ENCODE results near the gene HSD11B1. TPM values are rescaled to one million over a fixed set of nuclear protein-coding genes. Genes with fewer than 3 reads are reported as not detected.

The HSD11B1 gene
- polyA plus RNA-seq, 1 donor (not counting 4 experiments of a cell fraction or from before 2014, with no cell fraction given), result 2.7 TPM

- H3K36me3 ChIP-seq (ENCODE audit: control insufficient read depth in 2 of 2, extremely low read depth in 1 of 2, insufficient read depth in 2 of 2, low read length in 2 of 2), result no peaks in the 10 kb centered on the region
- no peak for FAIRE-seq
- H4K20me1 ChIP-seq (ENCODE audit: control insufficient read depth, extremely low read depth, insufficient read depth, low read length), result no peaks in the 10 kb centered on the region
- no peak overlapping the region for H3K4me2 ChIP-seq (ENCODE audit: control insufficient read depth, extremely low read depth, insufficient read depth, low read depth, low read length)
- peaks cover 10% of the 10 kb centered on the region for H3K4me1 ChIP-seq (ENCODE audit: control insufficient read depth, extremely low read depth, insufficient read depth, low read length)
- H3K9me1 ChIP-seq (ENCODE audit: control insufficient read depth, extremely low read depth, insufficient read depth, low read length), result no peaks in the 10 kb centered on the region
- no peak for DNase-seq (ENCODE audit: low read depth, low spot score)
- no peaks in the 10 kb centered on the region for H3K27me3 ChIP-seq (ENCODE audit: control insufficient read depth, extremely low read depth, insufficient read depth, low read length)
- no peak overlapping the region for H3K27ac ChIP-seq (ENCODE audit: control insufficient read depth, insufficient read depth, low read length)
- TF ChIP-seq EZH2 (IDR thresholded peaks at IDR 0.05; ENCODE audit: low read length), result no peak
- TF ChIP-seq CTCF (optimal IDR thresholded peaks at IDR 0.05 in 1 of 3, IDR thresholded peaks at IDR 0.05 in 1 of 3, conservative IDR thresholded peaks at IDR 0.05 in 1 of 3; ENCODE audit: extremely low read depth in 1 of 3, insufficient read depth in 2 of 3, low read length in 3 of 3), result no peak
- H2AFZ ChIP-seq (ENCODE audit: control insufficient read depth, low read length), result no peak overlapping the region
- no peaks in the 10 kb centered on the region for H3K9me3 ChIP-seq (ENCODE audit: control insufficient read depth, low read depth, low read length)
- no peak overlapping the region for H3K4me3 ChIP-seq (ENCODE audit: control insufficient read depth in 2 of 3, extremely low read depth in 1 of 3, insufficient read depth in 2 of 3, low read depth in 1 of 3, low read length in 3 of 3)
- no peaks in the 10 kb centered on the region for H3K79me2 ChIP-seq (ENCODE audit: control insufficient read depth, insufficient read depth, low read length)
- dilution Hi-C loops (cut with MboI; ENCODE audit: extremely low pct_ligation_motif_present, low sequenced_read_pairs), result no loop called here
- no peak overlapping the region for H3K9ac ChIP-seq (ENCODE audit: control insufficient read depth, extremely low read depth, insufficient read depth, low read length)
Observed at GRCh38 chr1:209751627-209752231, 47.1 kb downstream of the HSD11B1 start.

- no peak for DNase-seq (ENCODE audit: low read depth, low spot score)
- Histone ChIP-seq H3K9ac (ENCODE audit: control insufficient read depth, extremely low read depth, insufficient read depth, low read length) (no peak overlapping the region), H3K4me3 (ENCODE audit: control insufficient read depth in 2 of 3, extremely low read depth in 1 of 3, insufficient read depth in 2 of 3, low read depth in 1 of 3, low read length in 3 of 3) (no peak overlapping the region), H3K27me3 (ENCODE audit: control insufficient read depth, extremely low read depth, insufficient read depth, low read length) (no peaks in the 10 kb centered on the region), H3K9me3 (ENCODE audit: control insufficient read depth, low read depth, low read length) (no peaks in the 10 kb centered on the region), H3K9me1 (ENCODE audit: control insufficient read depth, extremely low read depth, insufficient read depth, low read length) (no peaks in the 10 kb centered on the region), H3K27ac (ENCODE audit: control insufficient read depth, insufficient read depth, low read length) (no peak overlapping the region), H2AFZ (ENCODE audit: control insufficient read depth, low read length) (no peak overlapping the region), H3K4me2 (ENCODE audit: control insufficient read depth, extremely low read depth, insufficient read depth, low read depth, low read length) (no peak overlapping the region), H3K79me2 (ENCODE audit: control insufficient read depth, insufficient read depth, low read length) (no peaks in the 10 kb centered on the region), H4K20me1 (ENCODE audit: control insufficient read depth, extremely low read depth, insufficient read depth, low read length) (no peaks in the 10 kb centered on the region), H3K36me3 (ENCODE audit: control insufficient read depth in 2 of 2, extremely low read depth in 1 of 2, insufficient read depth in 2 of 2, low read length in 2 of 2) (no peaks in the 10 kb centered on the region), H3K4me1 (ENCODE audit: control insufficient read depth, extremely low read depth, insufficient read depth, low read length) (peaks cover 5% of the 10 kb centered on the region)
- no peak for FAIRE-seq
- TF ChIP-seq CTCF (optimal IDR thresholded peaks at IDR 0.05 in 1 of 3, IDR thresholded peaks at IDR 0.05 in 1 of 3, conservative IDR thresholded peaks at IDR 0.05 in 1 of 3; ENCODE audit: extremely low read depth in 1 of 3, insufficient read depth in 2 of 3, low read length in 3 of 3) (no peak), EZH2 (IDR thresholded peaks at IDR 0.05; ENCODE audit: low read length) (no peak)
- dilution Hi-C loops (cut with MboI; ENCODE audit: extremely low pct_ligation_motif_present, low sequenced_read_pairs), result no loop called here
Observed at GRCh38 chr1:209752890-209753289, 48.2 kb downstream of the HSD11B1 start.
